ENCODE data around the gene CAV3. TPM values are rescaled to one million over a fixed set of nuclear protein-coding genes. Genes with fewer than 3 reads are reported as not detected.
"Not testable (repeated sequence)": the region's sequence is repeated elsewhere in the genome, so short reads cannot be mapped to it uniquely, and the experiment has no call there.

The CAV3 gene
- not detected in 2 replicates for total RNA-seq

DNA sequence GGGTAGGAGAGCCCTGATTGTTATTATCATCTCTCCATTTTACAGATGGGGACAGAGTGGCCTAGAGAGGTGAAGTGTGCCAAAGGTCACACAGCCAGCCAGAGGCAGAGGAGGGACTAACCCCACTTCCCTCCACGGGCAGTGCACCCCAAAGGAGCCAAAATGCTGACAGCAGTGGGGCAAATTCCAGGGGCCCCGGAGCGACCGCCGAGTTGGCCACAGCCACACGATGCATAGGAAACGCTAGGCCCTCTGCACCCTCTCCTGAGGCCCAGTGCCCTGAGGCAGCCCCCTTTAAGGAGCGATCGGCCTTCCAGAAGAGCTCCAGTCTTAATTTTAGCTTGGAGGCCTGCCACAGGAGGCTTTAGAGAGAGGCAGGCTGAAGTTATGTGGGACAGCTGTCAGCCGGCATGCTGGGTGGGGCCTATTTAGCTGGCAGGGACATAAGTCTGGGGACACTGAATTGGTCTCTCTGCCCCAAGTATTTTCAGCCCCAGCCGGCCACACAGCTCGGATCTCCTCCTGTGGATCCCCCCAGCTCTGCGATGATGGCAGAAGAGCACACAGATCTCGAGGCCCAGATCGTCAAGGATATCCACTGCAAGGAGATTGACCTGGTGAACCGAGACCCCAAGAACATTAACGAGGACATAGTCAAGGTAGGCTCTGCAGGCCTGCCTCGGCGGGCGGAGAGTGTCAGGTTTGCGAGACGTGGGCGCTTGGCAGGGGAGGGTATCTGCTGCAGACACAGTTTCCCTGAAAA lies at the start of gene CAV3:
Gene CAV3 (plus strand): TSS at position 471 of the 763 bp plus-strand sequence. CDS start 75 bp downstream, at position 546.
- no peak within 1 kb of the TSS for H3K4me3 ChIP-seq (ENCODE audit: low read depth, low read length)
- TF ChIP-seq, protein P1, sequence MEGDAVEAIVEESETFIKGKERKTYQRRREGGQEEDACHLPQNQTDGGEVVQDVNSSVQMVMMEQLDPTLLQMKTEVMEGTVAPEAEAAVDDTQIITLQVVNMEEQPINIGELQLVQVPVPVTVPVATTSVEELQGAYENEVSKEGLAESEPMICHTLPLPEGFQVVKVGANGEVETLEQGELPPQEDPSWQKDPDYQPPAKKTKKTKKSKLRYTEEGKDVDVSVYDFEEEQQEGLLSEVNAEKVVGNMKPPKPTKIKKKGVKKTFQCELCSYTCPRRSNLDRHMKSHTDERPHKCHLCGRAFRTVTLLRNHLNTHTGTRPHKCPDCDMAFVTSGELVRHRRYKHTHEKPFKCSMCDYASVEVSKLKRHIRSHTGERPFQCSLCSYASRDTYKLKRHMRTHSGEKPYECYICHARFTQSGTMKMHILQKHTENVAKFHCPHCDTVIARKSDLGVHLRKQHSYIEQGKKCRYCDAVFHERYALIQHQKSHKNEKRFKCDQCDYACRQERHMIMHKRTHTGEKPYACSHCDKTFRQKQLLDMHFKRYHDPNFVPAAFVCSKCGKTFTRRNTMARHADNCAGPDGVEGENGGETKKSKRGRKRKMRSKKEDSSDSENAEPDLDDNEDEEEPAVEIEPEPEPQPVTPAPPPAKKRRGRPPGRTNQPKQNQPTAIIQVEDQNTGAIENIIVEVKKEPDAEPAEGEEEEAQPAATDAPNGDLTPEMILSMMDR (conservative IDR thresholded peaks at IDR 0.05; ENCODE audit: low read depth, low read length), result no peak
- no peak for DNase-seq (ENCODE audit: low read depth)

DNA sequence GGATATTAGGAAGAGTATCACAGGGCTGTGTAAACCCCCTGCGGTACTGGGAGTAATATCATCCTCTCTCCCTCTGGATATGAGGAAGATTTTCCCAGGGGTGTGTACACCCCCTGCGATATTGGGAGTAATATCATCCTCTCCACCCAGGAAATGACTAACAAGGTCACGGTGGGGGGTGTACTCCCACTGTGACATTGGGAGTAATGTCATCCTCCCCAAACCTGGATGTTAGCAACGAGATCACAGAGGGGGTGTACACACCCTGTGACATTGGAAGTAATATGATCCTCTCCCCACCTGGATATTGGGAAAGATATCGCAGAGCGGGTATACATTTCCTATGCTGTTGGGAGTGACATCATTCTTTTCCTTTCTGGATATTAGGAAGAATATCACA lies 48.6 kb upstream of the CAV3 start:
- H3K4me3 ChIP-seq (ENCODE audit: low read depth, low read length); DNase-seq (ENCODE audit: low read depth): not testable (repeated sequence)

DNA sequence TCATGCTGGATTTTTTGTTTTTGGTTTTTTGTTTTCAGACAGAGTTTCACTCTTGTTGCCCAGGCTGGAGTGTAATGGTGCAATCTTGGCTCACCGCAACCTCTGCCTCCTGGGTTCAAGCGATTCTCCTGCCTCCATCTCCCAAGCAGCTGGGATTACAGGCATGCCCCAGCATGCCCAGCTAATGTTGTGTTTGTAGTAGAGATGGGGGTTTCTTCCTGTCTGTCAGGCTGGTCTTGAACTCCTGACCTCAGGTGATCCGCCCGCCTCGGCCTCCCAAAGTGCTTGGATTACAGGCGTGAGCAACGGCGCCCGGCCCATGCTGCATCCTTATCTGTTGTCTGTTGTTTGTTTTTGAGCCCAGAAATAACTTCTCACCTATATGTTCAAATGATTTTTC lies 42.3 kb upstream of the CAV3 start:
- DNase-seq (ENCODE audit: low read depth); H3K4me3 ChIP-seq (ENCODE audit: low read depth, low read length): not testable (repeated sequence)

DNA sequence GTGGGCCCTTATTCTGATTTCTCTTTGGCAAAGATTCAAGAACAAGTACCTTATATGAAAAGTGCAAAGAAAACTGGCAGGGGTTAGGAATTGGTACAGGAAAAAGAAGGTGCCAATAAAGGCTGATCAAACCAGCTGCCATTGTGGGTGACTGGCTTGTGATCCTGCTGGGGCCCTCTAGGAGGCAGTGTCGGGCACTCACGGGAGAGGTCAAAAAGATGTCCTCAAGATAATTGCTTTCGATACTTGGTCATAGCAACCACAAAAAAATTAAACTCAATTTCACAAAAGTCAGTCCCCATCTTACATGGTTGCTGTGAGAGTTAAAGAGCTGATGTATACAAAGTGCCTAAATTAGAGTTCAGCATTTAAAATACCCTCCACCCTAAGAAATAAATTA lies 31.0 kb upstream of the CAV3 start:
- TF ChIP-seq, protein P1 (conservative IDR thresholded peaks at IDR 0.05; ENCODE audit: low read depth, low read length), result peak; percentile 46
- H3K4me3 ChIP-seq (ENCODE audit: low read depth, low read length), result no peak overlapping the region
- DNase-seq (ENCODE audit: low read depth), result no peak

DNA sequence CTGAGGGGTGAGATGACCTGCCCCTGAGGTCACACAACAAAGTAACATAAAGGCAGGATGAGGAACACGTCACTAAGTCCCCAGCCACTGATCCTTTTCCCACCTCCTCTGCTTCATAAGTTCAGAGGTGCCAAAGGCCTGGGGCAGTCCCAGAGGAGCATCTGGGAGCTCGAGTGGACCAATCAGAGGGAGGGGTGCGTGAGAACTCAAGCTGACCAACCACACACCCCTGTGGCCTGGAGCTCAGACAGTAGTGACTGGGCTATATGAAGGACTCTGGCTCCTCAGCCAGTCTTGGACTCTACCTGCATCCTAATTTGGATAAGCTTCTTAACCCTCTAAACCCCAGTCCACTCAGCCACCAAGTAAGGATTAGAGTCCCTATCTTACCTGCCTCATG lies 28.0 kb upstream of the CAV3 start:
- H3K4me3 ChIP-seq (ENCODE audit: low read depth, low read length), result no peak overlapping the region
- no peak for DNase-seq (ENCODE audit: low read depth)
- TF ChIP-seq, protein P1 (conservative IDR thresholded peaks at IDR 0.05; ENCODE audit: low read depth, low read length), result no peak

DNA sequence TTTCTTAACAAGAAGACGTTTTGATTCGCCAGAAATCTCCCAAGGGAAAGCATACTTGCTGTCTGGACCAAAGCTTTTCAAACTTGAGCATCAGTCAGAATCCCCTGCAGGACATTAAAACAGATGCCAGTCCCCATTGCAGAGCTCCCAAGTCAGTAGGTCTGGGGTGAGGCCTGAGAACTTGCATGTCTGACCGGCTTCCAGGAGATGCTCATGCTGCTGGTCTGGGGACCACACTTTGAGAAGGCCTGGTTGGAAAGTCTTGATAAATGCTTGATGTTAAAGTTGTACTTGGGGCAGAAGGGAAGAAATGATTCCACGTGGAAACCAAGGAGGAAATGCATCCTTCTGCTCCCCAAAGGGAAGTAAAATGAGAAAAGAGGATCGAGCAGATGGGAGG lies 24.3 kb upstream of the CAV3 start:
- no peak overlapping the region for H3K4me3 ChIP-seq (ENCODE audit: low read depth, low read length)
- TF ChIP-seq, protein P1 (conservative IDR thresholded peaks at IDR 0.05; ENCODE audit: low read depth, low read length), result no peak
- no peak for DNase-seq (ENCODE audit: low read depth)

DNA sequence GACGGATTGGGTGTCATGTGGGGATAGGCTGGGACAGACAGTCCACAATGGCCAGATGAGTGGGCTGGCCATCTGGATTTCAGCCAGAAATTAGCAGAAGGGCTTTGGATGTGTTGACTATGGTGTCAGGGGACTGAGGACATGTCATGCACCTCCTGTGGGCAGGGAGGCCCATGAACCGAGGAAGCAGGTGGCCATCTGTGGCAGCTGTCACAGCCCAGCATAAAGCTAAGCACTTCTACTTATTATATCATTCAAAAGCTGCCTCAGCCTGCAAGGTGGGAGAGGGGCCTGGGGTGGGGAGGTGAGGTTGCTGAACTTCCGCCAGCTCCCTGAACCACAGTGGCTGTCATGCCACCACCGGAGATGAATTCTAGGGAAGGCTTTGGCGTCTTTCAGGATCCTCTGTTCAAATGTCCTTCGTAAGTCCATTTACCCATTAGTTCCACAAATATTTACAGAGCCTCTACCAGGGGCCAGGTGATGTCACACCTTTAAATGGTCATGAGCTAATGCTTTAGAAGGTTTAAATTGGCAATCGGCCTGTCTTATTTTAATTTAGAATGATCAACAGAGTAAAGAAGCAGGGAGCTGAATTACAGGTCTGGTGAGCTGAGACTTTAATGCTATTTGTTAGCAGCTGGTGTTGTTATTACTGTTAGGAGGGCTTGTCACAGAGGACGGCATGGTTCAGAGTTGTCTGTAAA lies 23.6 kb upstream of the CAV3 start:
- H3K4me3 ChIP-seq (ENCODE audit: low read depth, low read length), result no peak overlapping the region
- TF ChIP-seq, protein P1 (conservative IDR thresholded peaks at IDR 0.05; ENCODE audit: low read depth, low read length), result no peak
- no peak for DNase-seq (ENCODE audit: low read depth)
